Coronary artery (tissue), 2 donors: ENCODE results near the gene RND1.
"Not testable (repeated sequence)": the region's sequence is repeated elsewhere in the genome, so short reads cannot be mapped to it uniquely, and the experiment has no call there.

Source experiments
- DNase-seq: peaks from one replicate; pipeline ENCODE4 v3.0.0-alpha.2; 2017; ENCODE audit warnings: low spot score
- H3K27ac ChIP-seq, 2 donors: fragments of 200-600 bp; sonication (generic); one replicate each; pipeline ENCODE4 v1.5.1; 2016 to 2019
- H3K4me3 ChIP-seq: fragments of 200-600 bp; sonication (generic); 2 replicates; pipeline ENCODE4 v1.5.1; 2016; ENCODE audit warnings: mild to moderate bottlenecking, moderate library complexity
- CTCF ChIP-seq: fragments of 200-600 bp; sonication (generic); IDR thresholded peaks from one replicate; pipeline ENCODE4 v1.5.1; 2019; ENCODE audit warnings: antibody characterized with exemption

The RND1 gene

GRCh38 chr12:48858043-48858442 is 7.6 kb downstream of the RND1 start:
- Histone ChIP-seq H3K27ac (no peak overlapping the region), H3K4me3 (no peak overlapping the region)
- TF ChIP-seq CTCF, result no peak
- no peak for DNase-seq

GRCh38 chr12:48857278-48857994 is 8.2 kb downstream of the RND1 start:
- Histone ChIP-seq H3K4me3 (no peak overlapping the region), H3K27ac (no peak overlapping the region)
- no peak for TF ChIP-seq CTCF
- no peak for DNase-seq

- no peak for TF ChIP-seq CTCF
- no peak for DNase-seq
Measured at GRCh38 chr12:48856379-48856778, 9.3 kb downstream of the RND1 start.

GRCh38 chr12:48854932-48855331 is 10.7 kb downstream of the RND1 start:
- not testable (repeated sequence) for H3K27ac ChIP-seq, H3K4me3 ChIP-seq, DNase-seq

More at GRCh38 chr12:48856379-48856778, 9.3 kb downstream of the RND1 start:
- Histone ChIP-seq H3K4me3 (no peak overlapping the region), H3K27ac (no peak overlapping the region)

DNA sequence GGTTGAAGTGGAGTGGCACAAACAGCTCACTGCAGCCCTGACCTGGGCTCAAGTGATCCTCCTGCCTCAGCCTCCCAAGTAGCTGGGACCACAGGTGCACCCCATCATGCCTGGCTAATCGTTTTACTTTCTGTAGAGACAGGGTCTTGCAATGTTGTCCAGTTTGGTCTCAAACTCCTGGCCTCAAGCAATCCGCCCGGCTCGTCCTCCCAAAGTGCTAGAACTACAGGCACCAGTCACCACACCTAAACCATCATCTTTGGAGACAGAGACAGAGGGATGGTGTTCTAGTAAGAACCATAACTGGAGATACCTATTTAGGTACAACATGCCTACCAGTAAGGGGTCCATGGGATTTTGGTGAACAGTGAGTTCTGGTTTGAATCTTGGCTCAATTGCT is 11.2 kb downstream of the RND1 start:
- no peak for DNase-seq
- Histone ChIP-seq H3K27ac (no peak overlapping the region), H3K4me3 (no peak overlapping the region)
- no peak for TF ChIP-seq CTCF

GRCh38 chr12:48852734-48853688 is 12.7 kb downstream of the RND1 start:
- H3K27ac ChIP-seq, result peak overlapping the region; percentile 68 to 79
- DNase-seq, result peak; percentile 86
- peak; percentile 67 for TF ChIP-seq CTCF
- H3K4me3 ChIP-seq, result peak overlapping the region; percentile 82

- TF ChIP-seq CTCF, result no peak
- peak within 1 kb of the TSS; percentile 68 to 86 for H3K27ac ChIP-seq
- peak; percentile 98 for DNase-seq
Measured at GRCh38 chr12:48851883-48852733, 13.6 kb downstream of the RND1 start, which contains the start of gene DDX23. TSS of gene DDX23 (minus strand) at chr12:48852163. CDS start at chr12:48845782, 6,381 bp downstream.

DNA sequence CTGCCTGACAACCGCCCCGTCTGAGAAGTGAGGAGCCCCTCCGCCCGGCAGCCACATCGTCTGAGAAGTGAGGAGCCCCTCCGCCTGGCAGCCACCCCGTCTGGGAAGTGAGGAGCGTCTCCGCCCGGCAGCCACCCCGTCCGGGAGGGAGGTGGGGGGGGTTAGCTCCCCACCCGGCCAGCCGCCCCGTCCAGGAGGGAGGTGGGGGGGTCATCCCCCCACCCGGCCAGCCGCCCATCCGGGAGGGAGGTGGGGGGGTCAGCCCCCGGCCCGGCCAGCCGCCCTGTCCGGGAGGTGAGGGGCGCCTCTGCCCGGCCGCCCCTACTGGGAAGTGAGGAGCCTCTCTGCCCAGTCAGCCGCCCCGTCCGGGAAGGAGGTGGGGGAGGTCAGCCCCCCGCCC is 23.6 kb downstream of the RND1 start:
- not testable (repeated sequence) for DNase-seq, H3K27ac ChIP-seq, H3K4me3 ChIP-seq

More at GRCh38 chr12:48851883-48852733, 13.6 kb downstream of the RND1 start, which contains the start of gene DDX23:
- peak within 1 kb of the TSS; percentile 82 for H3K4me3 ChIP-seq
